Endodermal cell (in vitro differentiated cells): Measurements from ENCODE around the gene DENND4A. TPM values are rescaled to one million over a fixed set of nuclear protein-coding genes. Genes with fewer than 3 reads are reported as not detected.

ENCODE experiments used
- DNase-seq: peaks from one replicate; pipeline ENCODE4 v3.0.0-alpha.2; 2017
- H3K27ac ChIP-seq: 2 replicates; pipeline ENCODE4 v1.5.1; 2013; ENCODE audit warnings: mild to moderate bottlenecking, low read depth, low read length, moderate library complexity
- H3K27me3 ChIP-seq: 2 replicates; pipeline ENCODE4 v1.6.1; 2013; ENCODE audit warnings: mild to moderate bottlenecking, low read length, moderate library complexity; ENCODE audit not compliant: insufficient read depth, control insufficient read depth, poor library complexity, severe bottlenecking
- H3K36me3 ChIP-seq: 2 replicates; pipeline ENCODE4 v1.7.0; 2013; ENCODE audit warnings: mild to moderate bottlenecking, low read length, moderate library complexity; ENCODE audit not compliant: control insufficient read depth, insufficient read depth
- H3K4me1 ChIP-seq: one replicate; pipeline ENCODE4 v1.7.0; 2013; ENCODE audit warnings: low read length; ENCODE audit not compliant: control insufficient read depth, insufficient read depth
- H3K4me3 ChIP-seq: 2 replicates; pipeline ENCODE4 v1.5.1; 2013; ENCODE audit warnings: mild to moderate bottlenecking, low read length, moderate library complexity
- H3K9ac ChIP-seq: 2 replicates; pipeline ENCODE4 v1.6.1; 2013; ENCODE audit warnings: mild to moderate bottlenecking, low read length, moderate library complexity; ENCODE audit not compliant: poor library complexity, severe bottlenecking; ENCODE audit errors: extremely low read depth
- H3K9me3 ChIP-seq: 2 replicates; pipeline ENCODE4 v1.6.1; 2013; ENCODE audit warnings: mild to moderate bottlenecking, low read length, moderate library complexity; ENCODE audit not compliant: control insufficient read depth
- H3K27ac Mint-ChIP-seq: 2 replicates; pipeline ENCODE4 v1.8.0; 2020; ENCODE audit warnings: mixed read lengths
- H3K27me3 Mint-ChIP-seq: 2 replicates; pipeline ENCODE4 v1.8.0; 2021; ENCODE audit warnings: mild to moderate bottlenecking, mixed read lengths; ENCODE audit not compliant: insufficient read depth
- H3K36me3 Mint-ChIP-seq: 2 replicates; pipeline ENCODE4 v1.8.0; 2020; ENCODE audit warnings: low read depth, mixed read lengths
- H3K4me1 Mint-ChIP-seq: 2 replicates; pipeline ENCODE4 v1.8.0; 2020; ENCODE audit warnings: mixed read lengths
- H3K4me3 Mint-ChIP-seq: 2 replicates; pipeline ENCODE4 v1.8.0; 2020; ENCODE audit warnings: mild to moderate bottlenecking, moderate library complexity, mixed read lengths
- H3K9me3 Mint-ChIP-seq: 2 replicates; pipeline ENCODE4 v1.8.0; 2020; ENCODE audit warnings: mild to moderate bottlenecking, mixed read lengths
- WGBS, 2 experiments: methylation state at CpG; one replicate each; pipeline versions ENCODE4 v1.1.5 to v1.1.7; 2013; ENCODE audit warnings: missing lambda C conversion rate in 2 of 2, mixed read lengths in 1 of 2; ENCODE audit not compliant: insufficient coverage in 1 of 2, insufficient read length in 1 of 2; 5-methylcytosine and 5-hydroxymethylcytosine counted together
- total RNA-seq, 2 donors: library from RNA; stranded (reverse); fragmentation: NEBNext Ultra II Directional in 1 of 2; extraction: Animal tissue kit (Norgen Biotek cat#: 25700) in 1 of 2; gene quantifications; 2 replicates in 1 of 2; 3 replicates in 1 of 2; pipeline ENCODE4 v1.2.1, GENCODE V29; 2021
- TF ChIP-seq, protein P1 (sequence below): fragments of 200-600 bp; sonication (generic); conservative IDR thresholded peaks from 2 replicates; pipeline ENCODE4 v1.5.0; 2021; ENCODE audit warnings: antibody characterized with exemption, mild to moderate bottlenecking

The DENND4A gene
- total RNA-seq, 2 donors from 2014 or later = 7.3 to 9.8 TPM

DNA sequence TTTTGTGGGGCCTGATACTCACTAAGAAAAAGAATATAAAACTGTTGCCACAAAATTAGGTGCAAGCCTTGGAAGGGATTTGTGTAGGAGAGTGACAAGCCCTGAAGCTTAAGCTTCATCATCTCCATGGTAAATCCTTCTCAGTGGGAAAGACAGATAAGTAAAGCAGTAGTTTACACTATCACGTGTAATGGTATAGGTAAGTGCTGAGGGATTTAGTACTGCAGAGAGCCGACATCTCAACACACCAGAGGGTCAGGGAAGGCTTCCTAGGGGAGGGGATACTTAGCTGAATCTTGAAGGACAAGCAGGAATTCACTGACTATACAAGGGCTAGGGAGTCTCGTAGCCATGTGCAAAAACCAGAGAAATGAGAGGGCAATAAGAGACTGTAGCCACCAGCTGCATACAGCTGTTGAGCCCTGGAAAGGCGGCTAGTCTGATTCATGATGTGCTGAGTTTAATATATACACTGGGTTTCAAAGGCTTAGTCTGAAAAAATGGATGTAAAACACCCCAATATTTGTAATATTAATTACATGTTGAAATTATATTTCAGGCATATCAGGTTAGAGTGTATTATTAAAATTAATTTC is 159.2 kb downstream of the DENND4A start:
- Mint-ChIP-seq H3K27ac (no peak overlapping the region), H3K27me3 (peaks cover 13% of the 10 kb centered on the region), H3K36me3 (no peaks in the 10 kb centered on the region), H3K4me3 (no peak overlapping the region), H3K9me3 (no peaks in the 10 kb centered on the region), H3K4me1 (peaks cover 25% of the 10 kb centered on the region)
- TF ChIP-seq, protein P1, sequence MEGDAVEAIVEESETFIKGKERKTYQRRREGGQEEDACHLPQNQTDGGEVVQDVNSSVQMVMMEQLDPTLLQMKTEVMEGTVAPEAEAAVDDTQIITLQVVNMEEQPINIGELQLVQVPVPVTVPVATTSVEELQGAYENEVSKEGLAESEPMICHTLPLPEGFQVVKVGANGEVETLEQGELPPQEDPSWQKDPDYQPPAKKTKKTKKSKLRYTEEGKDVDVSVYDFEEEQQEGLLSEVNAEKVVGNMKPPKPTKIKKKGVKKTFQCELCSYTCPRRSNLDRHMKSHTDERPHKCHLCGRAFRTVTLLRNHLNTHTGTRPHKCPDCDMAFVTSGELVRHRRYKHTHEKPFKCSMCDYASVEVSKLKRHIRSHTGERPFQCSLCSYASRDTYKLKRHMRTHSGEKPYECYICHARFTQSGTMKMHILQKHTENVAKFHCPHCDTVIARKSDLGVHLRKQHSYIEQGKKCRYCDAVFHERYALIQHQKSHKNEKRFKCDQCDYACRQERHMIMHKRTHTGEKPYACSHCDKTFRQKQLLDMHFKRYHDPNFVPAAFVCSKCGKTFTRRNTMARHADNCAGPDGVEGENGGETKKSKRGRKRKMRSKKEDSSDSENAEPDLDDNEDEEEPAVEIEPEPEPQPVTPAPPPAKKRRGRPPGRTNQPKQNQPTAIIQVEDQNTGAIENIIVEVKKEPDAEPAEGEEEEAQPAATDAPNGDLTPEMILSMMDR = no peak
- H3K9me3 ChIP-seq = no peaks in the 10 kb centered on the region
- no peaks in the 10 kb centered on the region for H3K36me3 ChIP-seq
- peaks cover 4% of the 10 kb centered on the region for H3K4me1 ChIP-seq
- 45 to 74% methylated on average over 2 to 4 of the region's 4 CpGs for WGBS, 2 experiments
- no peak for DNase-seq
- H3K9ac ChIP-seq = no peak overlapping the region
- no peak overlapping the region for H3K4me3 ChIP-seq
- no peak overlapping the region for H3K27ac ChIP-seq
- H3K27me3 ChIP-seq = peaks cover 7% of the 10 kb centered on the region

DNA sequence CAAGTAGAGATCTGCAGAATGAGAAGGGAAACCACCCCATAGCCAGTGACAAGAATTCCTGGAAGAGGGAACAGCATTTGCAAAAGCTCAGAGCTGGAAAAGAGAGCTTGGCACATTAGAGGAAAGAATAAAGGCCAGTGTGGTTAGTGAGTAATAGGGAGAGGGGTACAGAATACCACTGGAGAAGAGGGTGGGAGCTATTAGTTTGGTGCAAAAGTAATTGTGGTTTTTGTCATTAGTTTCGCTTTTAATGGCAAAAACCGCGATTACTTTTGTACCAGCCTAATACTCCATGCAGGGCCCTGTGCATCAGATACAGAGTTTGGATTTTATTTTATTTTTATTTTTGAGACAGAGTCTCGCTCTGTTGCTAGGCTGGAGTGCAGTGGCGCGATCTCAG is 160.6 kb downstream of the DENND4A start:
- H3K4me1 Mint-ChIP-seq = peaks cover 25% of the 10 kb centered on the region

DNA sequence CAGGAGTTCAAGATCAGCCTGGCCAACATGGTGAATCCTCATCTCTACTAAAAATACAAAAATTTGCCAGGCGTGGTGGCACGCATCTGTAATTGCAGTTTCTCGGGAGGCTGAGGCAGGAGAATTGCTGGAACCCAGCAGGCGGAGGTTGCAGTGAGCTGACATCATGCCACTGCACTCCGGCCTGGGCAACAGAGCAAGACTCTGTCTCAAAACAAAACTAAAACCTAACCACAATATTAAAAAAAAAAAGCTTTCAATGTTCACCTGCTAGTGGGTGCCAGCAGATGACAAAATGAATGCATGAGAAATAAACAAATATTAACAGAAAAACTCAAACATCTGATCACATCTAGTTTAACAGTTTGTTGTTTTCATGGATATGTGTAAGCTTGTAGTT is 161.3 kb downstream of the DENND4A start:
- TF ChIP-seq, protein P1 = no peak
- peaks cover 22% of the 10 kb centered on the region for H3K4me1 Mint-ChIP-seq
- H3K9me3 Mint-ChIP-seq = no peaks in the 10 kb centered on the region
- Histone ChIP-seq H3K9ac (no peak overlapping the region), H3K4me3 (no peak overlapping the region), H3K36me3 (no peaks in the 10 kb centered on the region), H3K4me1 (peaks cover 4% of the 10 kb centered on the region), H3K27ac (no peak overlapping the region), H3K9me3 (no peaks in the 10 kb centered on the region), H3K27me3 (peaks cover 17% of the 10 kb centered on the region)
- no peak for DNase-seq
- WGBS, 2 experiments = 86 to 94% methylated on average over 4 to 5 of the region's 5 CpGs
- no peaks in the 10 kb centered on the region for H3K36me3 Mint-ChIP-seq
- peaks cover 13% of the 10 kb centered on the region for H3K27me3 Mint-ChIP-seq
- H3K4me3 Mint-ChIP-seq = no peak overlapping the region
- no peak overlapping the region for H3K27ac Mint-ChIP-seq

More for the DNA sequence above, 160.6 kb downstream of the DENND4A start:
- H3K36me3 ChIP-seq = no peaks in the 10 kb centered on the region
- TF ChIP-seq, protein P1 = no peak
- H3K4me3 ChIP-seq = no peak overlapping the region
- 89 to 98% methylated on average over 3 to 6 of the region's 6 CpGs for WGBS, 2 experiments
- no peaks in the 10 kb centered on the region for H3K9me3 Mint-ChIP-seq
- no peaks in the 10 kb centered on the region for H3K36me3 Mint-ChIP-seq
- H3K27ac Mint-ChIP-seq = no peak overlapping the region
- H3K9ac ChIP-seq = no peak overlapping the region
- H3K4me1 ChIP-seq = peaks cover 4% of the 10 kb centered on the region
- H3K9me3 ChIP-seq = no peaks in the 10 kb centered on the region
- no peak for DNase-seq
- peaks cover 13% of the 10 kb centered on the region for H3K27me3 Mint-ChIP-seq
- peaks cover 14% of the 10 kb centered on the region for H3K27me3 ChIP-seq
- no peak overlapping the region for H3K27ac ChIP-seq
- H3K4me3 Mint-ChIP-seq = no peak overlapping the region
